NCI-H82 (cell line): ENCODE data around the gene MAGI2.

Experiments
- DNase-seq: peaks from one replicate; lab custom pipeline; 2025; lab: John Stamatoyannopoulos, UW

MAGI2 gene

DNA sequence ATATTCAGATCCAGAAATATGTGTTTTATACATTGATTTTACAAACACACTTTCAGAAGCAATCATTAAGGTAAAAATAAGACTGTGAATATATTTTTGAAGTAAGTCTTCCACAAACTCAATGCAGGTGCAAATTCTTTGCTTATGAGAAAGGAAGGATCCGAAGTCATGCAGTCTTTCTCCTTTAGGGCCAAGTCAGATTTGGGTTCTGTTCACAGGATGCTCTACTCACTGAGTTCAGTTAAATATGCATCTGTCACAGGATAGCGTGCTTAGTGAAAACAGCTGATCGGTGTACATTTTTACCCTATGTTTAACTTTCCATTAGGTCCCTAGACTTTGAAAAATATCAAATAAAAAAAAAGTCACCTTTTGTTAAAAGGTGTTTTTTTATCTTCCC, 1046.4 kb downstream of the MAGI2 start:
- no peak for DNase-seq

DNA sequence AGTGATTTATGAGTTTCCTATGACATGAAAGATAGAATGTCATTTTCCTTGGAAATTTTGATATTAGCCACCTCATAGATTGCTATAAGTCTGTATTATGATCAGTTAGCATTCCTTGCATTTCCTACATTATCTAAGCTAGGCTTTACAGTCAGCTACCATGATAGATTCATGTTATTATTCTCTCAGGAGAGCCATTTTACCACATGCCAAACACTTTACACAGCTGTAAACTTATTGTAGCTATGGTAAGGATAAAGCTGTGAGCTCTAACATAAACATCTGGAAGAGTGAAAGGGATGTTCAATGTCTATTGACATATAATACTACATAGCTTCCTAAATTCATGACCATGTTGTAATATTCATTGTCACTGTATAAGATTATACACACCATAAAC, 1046.9 kb downstream of the MAGI2 start:
- DNase-seq, result no peak

DNA sequence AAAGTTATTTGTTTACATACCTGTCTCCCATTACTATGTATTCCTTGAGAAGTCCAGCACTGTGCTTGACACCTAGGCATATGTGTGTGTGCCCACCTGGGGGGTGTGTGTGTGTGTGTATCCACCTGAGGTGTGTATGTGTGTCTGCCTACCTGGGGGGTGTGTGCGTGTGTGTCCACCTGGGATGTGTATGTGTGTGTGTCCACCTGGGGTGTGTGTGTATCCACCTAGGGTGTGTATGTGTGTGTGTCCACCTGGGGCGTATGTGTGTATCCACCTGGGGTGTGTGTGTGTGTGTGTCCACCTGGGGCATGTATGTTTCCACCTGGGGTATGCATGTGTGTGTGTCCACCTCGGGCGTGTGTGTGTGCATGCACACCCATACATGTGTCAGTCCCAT, 1051.4 kb downstream of the MAGI2 start:
- DNase-seq, result no peak

DNA sequence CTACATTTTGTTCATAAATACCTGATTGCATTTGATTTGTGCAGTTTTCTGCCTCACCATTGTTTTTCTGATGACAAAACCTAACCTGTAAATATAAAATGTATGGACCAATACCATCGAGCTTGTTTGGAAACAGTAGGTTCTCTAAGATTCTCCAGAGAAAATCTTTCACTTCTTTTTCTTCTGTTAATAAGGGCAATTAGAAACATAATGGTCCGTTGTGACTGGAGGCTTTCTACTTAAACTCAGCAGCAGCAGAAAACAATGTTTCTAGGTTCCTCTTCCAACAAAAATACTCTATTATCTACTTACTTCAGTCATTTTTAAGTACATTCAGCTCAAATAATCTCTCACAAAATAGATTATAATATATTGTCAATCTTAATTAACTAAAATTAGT, 1053.4 kb downstream of the MAGI2 start:
- DNase-seq, result no peak

GRCh38 chr7:78399033-78399769, 1054.3 kb downstream of the MAGI2 start:
- no peak for DNase-seq

DNA sequence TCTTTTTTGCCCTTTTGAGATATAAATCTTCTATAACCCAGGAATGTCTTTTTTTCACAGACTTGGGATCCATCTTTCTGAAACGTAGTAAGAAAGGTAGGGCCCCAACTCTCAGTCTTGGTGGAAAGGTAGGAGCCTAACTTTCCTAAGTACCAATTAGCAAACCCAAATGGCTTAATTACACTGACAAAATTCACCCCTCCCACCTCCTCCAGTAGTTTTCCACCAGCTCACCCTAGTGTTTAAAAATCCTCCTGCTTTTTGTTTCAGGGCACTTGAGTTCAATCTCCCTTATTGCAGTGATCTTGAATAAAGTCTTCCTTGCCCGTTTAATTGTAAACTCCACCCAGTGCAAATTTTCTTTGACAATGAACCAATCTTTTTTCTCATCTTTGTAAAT, 1054.9 kb downstream of the MAGI2 start:
- DNase-seq, result no peak

DNA sequence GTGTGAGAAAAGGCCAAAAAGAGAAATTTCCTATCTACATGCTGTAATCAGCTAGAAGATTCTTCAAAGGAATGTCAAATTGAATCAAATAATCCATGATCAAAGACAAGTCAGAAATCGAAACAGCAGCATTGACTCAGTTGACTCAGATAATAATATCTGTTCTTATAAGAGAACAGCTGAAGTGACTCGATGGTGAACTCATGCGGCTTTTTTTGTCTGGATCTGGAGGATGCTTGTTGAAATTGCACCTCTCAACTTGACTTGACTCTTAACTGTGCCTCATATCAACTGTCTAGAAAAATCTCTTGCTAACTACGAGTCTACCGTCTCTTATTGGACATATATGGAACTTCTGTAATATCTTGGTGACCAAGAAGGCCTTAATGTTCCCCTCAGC, 1055.4 kb downstream of the MAGI2 start:
- no peak for DNase-seq

DNA sequence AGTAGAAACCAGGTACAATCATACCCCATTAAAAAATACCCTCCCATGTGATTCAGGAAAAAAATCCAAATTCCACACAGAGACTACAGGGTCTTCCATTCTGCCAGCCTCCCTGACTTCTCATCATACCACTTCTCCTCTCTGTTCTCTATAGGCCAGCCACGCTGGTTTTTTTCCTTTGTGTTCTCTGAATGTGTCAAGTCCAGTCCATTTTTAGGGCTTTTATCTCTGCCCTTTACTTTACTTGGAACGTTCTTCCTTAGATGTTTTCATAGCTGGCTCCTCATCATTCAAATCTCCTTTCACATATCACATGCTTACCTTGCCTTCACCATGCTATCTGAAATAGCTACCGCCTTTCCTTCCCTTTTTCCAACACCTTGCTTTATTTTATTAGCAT, 1057.3 kb downstream of the MAGI2 start:
- DNase-seq, result no peak

GRCh38 chr7:78395298-78396036, 1058.0 kb downstream of the MAGI2 start:
- no peak for DNase-seq

DNA sequence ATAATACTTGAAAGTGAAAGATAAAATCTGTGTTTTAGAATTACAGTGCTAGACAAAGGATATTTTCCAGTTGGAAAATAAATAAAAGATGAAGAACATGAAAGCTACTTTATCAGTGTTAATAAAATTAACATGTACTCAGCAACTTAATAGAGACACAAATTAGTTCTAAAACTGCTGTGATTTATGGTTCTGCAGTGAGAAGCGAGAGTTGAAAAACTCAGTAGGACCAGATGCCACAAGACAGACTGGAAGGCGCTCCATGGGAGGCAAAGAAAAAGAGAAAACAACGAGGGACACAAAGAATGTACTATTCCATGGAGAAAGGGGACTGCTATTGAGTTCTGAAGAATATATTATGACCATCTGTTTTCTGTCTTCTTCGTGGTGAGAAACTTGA, 1064.4 kb downstream of the MAGI2 start:
- DNase-seq, result no peak

- DNase-seq, result no peak
Observed at GRCh38 chr7:78386520-78386919, 1066.9 kb downstream of the MAGI2 start.

DNA sequence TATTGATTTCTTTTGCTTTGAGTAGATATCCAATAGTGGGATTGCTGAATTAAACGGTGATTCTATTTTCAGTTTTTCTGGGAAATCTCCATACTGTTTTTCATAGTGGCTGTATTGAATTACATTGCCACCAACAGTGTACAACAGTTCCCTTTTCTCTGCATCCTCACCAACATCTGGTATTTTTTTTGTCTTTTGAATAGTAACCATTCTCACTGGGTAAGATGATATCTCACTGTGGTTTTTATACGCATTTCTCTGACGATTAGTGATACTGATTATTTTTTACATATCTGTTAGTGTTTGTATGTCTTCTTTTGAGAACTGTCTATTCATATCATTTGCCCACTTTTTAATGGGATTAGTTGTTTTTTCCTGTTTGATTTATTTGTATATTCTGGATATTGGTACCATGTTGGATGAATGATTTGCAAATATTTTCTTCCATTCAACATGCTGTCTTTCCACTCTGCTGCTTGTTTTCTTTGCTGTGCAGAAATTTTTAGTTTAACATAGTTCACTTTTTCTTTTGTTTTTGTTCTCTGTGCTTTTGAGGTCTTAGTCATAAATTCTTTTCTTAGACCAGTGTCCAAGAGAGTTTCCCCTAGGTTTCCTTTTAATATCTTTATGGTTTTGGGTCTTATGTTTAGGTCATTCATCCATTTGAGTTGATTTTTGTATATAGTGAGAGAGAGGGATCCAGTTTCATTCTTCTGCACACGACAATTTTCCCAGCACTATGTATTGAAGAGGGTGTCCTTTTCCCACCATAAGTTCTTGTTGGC, 1070.2 kb downstream of the MAGI2 start:
- DNase-seq, result no peak

GRCh38 chr7:78379148-78379547, 1074.3 kb downstream of the MAGI2 start:
- DNase-seq, result no peak

GRCh38 chr7:78377532-78377931, 1075.9 kb downstream of the MAGI2 start:
- DNase-seq, result no peak

DNA sequence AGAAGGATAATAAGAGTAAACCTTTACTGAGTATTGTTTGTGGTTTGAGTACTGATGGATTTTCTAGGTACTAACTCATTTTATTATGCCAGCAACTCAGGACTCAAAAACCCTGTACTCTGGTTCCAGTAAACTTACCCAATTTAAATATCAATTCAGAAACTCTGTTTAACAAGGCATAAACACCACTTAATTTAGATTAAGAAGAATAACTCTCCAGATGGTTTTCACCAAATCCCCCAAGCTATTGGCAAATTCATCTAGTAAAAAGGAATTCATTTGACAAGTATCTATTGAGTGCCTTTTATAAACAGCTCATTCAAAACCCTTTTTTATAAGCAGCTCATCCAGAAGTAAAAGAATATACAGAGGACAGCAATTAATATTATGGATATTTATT, 1082.5 kb downstream of the MAGI2 start:
- DNase-seq, result peak; percentile 6

GRCh38 chr7:78368771-78369170, 1084.7 kb downstream of the MAGI2 start:
- no peak for DNase-seq

DNA sequence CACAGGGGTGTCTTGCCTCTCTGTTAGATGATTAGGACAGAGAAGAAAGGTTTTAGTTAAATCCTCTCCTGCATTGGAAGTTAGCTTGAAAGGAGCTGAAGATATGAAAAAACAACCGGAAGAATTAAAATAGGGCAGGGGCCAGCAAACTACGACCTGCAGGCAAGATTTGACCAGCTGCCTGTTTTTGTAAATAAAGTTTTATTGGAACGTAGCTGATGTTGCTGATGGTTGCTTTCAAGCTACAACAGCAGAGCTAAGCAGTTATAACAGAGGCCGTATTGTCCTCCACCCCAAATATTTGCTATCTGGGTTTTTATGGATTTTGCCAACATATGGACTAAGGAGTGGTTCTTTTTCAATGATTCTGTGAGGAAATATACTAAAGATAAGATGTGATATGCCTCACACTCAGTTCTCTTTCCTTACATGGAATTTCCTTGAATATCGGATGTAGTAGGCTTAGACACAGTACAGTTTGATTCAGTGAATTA, 1086.1 kb downstream of the MAGI2 start:
- DNase-seq, result no peak

- DNase-seq, result peak; percentile 58
Observed at GRCh38 chr7:78363866-78364265, 1089.6 kb downstream of the MAGI2 start.

DNA sequence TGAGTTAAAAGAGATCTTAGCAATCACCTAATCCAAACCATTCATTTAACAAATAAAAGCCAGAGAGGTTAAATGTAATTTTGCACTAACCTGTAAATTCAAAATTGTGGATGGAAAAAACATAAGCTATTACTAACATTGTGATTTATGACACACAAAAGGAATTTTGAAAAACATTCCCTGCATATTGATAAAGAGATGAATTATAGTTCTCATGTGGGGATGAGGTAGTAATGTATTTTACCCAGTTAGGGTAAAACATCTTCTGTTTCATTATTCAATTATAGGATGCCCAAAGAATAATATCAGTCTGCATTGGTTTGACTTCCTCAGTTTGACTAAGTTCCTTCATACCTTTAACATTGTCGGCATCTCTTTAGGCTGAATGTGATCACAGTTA, 1093.6 kb downstream of the MAGI2 start:
- DNase-seq, result no peak

GRCh38 chr7:78357709-78358108, 1095.8 kb downstream of the MAGI2 start:
- no peak for DNase-seq

DNA sequence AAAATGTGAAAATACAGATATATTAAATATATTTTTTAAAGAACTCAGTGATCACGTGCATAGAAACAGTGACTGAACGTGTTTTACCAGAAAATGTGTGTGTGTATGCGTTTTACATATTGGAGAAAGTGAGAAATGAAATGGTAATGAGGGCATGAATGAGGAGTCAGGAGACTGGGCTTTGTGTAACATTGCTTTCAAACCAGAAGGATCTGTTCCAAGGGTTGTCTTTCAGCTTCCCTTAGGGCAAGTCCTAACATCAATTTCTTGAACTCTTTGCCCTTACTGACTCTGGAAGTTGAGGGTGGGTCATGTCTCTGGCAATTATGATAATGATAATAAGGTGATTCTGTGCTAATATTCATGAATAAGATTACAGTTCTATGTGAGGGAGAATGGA, 1097.6 kb downstream of the MAGI2 start:
- DNase-seq, result no peak

GRCh38 chr7:78350926-78351325, 1102.5 kb downstream of the MAGI2 start:
- no peak for DNase-seq

DNA sequence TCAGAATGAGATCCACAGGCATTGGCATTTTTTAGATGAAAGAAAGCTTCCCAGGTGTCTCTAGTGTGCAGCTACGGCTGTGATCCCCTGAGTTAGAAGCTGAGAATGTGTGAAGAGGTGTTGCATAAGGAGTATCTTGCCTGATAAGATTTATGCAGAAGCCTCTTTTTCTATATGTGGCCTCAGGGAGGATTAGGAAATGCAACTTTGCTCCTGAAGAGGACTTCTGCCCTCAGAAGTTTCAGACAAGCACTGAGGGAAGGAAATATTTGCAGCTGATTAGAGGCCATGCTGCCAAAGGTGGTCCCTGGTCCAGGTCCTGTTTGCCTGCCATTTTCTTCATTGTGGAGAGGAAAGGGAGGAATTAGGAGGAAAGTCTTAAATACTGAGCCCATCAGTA, 1103.1 kb downstream of the MAGI2 start:
- no peak for DNase-seq
